Measurements from ENCODE around the gene KRTAP10-3.

KRTAP10-3 gene

GRCh38 chr21:44589586-44590305, 31.2 kb upstream of the KRTAP10-3 start:
- DNase-seq = no peak

GRCh38 chr21:44589094-44589493, 30.5 kb upstream of the KRTAP10-3 start:
- DNase-seq = no peak

- no peak for DNase-seq
These were observed 27.3 kb upstream of the KRTAP10-3 start for GRCh38 chr21:44585892-44586291.

- no peak for DNase-seq
These were observed 25.2 kb upstream of the KRTAP10-3 start for GRCh38 chr21:44583800-44584147.

GRCh38 chr21:44583089-44583799, 24.6 kb upstream of the KRTAP10-3 start:
- no peak for DNase-seq

GRCh38 chr21:44582055-44582454, 23.5 kb upstream of the KRTAP10-3 start:
- peak; percentile 28 for DNase-seq

GRCh38 chr21:44581158-44581557, 22.6 kb upstream of the KRTAP10-3 start:
- DNase-seq = no peak

- DNase-seq = peak; percentile 56
These were observed 21.7 kb upstream of the KRTAP10-3 start, which contains the start of gene KRTAP10-5 for GRCh38 chr21:44580231-44580821. KRTAP10-5 (minus strand) TSS chr21:44580604; CDS start chr21:44580578, 26 bp downstream.

GRCh38 chr21:44579833-44580144, 21.2 kb upstream of the KRTAP10-3 start:
- peak; percentile 45 for DNase-seq

GRCh38 chr21:44579056-44579832, 20.6 kb upstream of the KRTAP10-3 start:
- DNase-seq = peak; percentile 43

- DNase-seq = peak; percentile 15
These were observed 19.9 kb upstream of the KRTAP10-3 start for GRCh38 chr21:44578371-44579055.

GRCh38 chr21:44576025-44576420, 17.4 kb upstream of the KRTAP10-3 start:
- no peak for DNase-seq

GRCh38 chr21:44575307-44576024, 16.9 kb upstream of the KRTAP10-3 start:
- peak; percentile 33 for DNase-seq

GRCh38 chr21:44574457-44575306, 16.1 kb upstream of the KRTAP10-3 start:
- peak; percentile 45 for DNase-seq

GRCh38 chr21:44573630-44574456, 15.2 kb upstream of the KRTAP10-3 start, which contains the start of gene KRTAP10-4:
KRTAP10-4 (plus strand) TSS chr21:44573729; CDS start chr21:44573759, 30 bp downstream.
- DNase-seq = peak; percentile 49

GRCh38 chr21:44572959-44573583, 14.5 kb upstream of the KRTAP10-3 start:
- DNase-seq = peak; percentile 19

- peak; percentile 47 for DNase-seq
These were observed 13.5 kb upstream of the KRTAP10-3 start for GRCh38 chr21:44571844-44572782.

- peak; percentile 35 for DNase-seq
These were observed 12.7 kb upstream of the KRTAP10-3 start for GRCh38 chr21:44571296-44571695.

Data from activated CD8-positive, alpha-beta memory T cell treated with anti-CD3 and anti-CD28 coated beads for 24 hours (primary cell).